GM18502 (cell line): ENCODE measurements around the gene PIK3CB.
"Not testable (repeated sequence)": the region's sequence is repeated elsewhere in the genome, so short reads cannot be mapped to it uniquely, and the experiment has no call there.

Experiments
- ATAC-seq: cut with Tn5 transposase; IDR thresholded peaks from one replicate; pipeline ENCODE4 v1.9.1; 2021; ENCODE audit warnings: mild to moderate bottlenecking; ENCODE audit not compliant: unreplicated experiment, poor library complexity

PIK3CB gene

GRCh38 chr3:138768946-138769345 is 65.8 kb downstream of the PIK3CB start:
- ATAC-seq, result no peak

GRCh38 chr3:138768125-138768524 is 66.6 kb downstream of the PIK3CB start:
- ATAC-seq, result no peak

GRCh38 chr3:138767498-138768104 is 67.1 kb downstream of the PIK3CB start:
- ATAC-seq, result no peak

- ATAC-seq, result no peak
Measured at GRCh38 chr3:138761002-138761401, 73.7 kb downstream of the PIK3CB start.

GRCh38 chr3:138748190-138748589 is 86.5 kb downstream of the PIK3CB start:
- ATAC-seq, result no peak

GRCh38 chr3:138747225-138747624 is 87.5 kb downstream of the PIK3CB start:
- no peak for ATAC-seq

- ATAC-seq, result no peak
Measured at GRCh38 chr3:138740072-138740471, 94.7 kb downstream of the PIK3CB start.

GRCh38 chr3:138732456-138732855 is 102.3 kb downstream of the PIK3CB start:
- ATAC-seq, result no peak

GRCh38 chr3:138726946-138727730 is 107.6 kb downstream of the PIK3CB start:
- ATAC-seq, result no peak

- not testable (repeated sequence) for ATAC-seq
Measured at GRCh38 chr3:138726042-138726441, 108.7 kb downstream of the PIK3CB start.

- no peak for ATAC-seq
Measured at GRCh38 chr3:138725116-138725515, 109.6 kb downstream of the PIK3CB start.

GRCh38 chr3:138724443-138724842 is 110.3 kb downstream of the PIK3CB start:
- no peak for ATAC-seq

GRCh38 chr3:138718849-138719248 is 115.9 kb downstream of the PIK3CB start:
- ATAC-seq, result no peak

GRCh38 chr3:138717348-138717747 is 117.4 kb downstream of the PIK3CB start:
- ATAC-seq, result peak; percentile 66

GRCh38 chr3:138712086-138712485 is 122.6 kb downstream of the PIK3CB start:
- ATAC-seq, result no peak

GRCh38 chr3:138705675-138706074 is 129.1 kb downstream of the PIK3CB start:
- ATAC-seq, result no peak

GRCh38 chr3:138696666-138697370 is 137.9 kb downstream of the PIK3CB start:
- ATAC-seq, result no peak

- no peak for ATAC-seq
Measured at GRCh38 chr3:138694287-138695007, 140.3 kb downstream of the PIK3CB start.

- no peak for ATAC-seq
Measured at GRCh38 chr3:138692152-138692551, 142.6 kb downstream of the PIK3CB start.

GRCh38 chr3:138691351-138691750 is 143.4 kb downstream of the PIK3CB start:
- ATAC-seq, result no peak

GRCh38 chr3:138690036-138690435 is 144.7 kb downstream of the PIK3CB start:
- ATAC-seq, result no peak
